H1 (cell line): ENCODE measurements around the gene TSSK6. TPM values are rescaled to one million over a fixed set of nuclear protein-coding genes. Genes with fewer than 3 reads are reported as not detected.
A peak's percentile ranks its signal among the peaks of the same experiment; 100 is the strongest.

Experiments
- CTCF ChIA-PET: fragments of 300-600 bp; sonication (Branson Sonifier 250); formaldehyde crosslinking; loops from one replicate; lab custom pipeline; 2021; ENCODE audit not compliant: partially characterized antibody; lab: Charles Lee
- POLR2A ChIA-PET: fragments of 300-600 bp; sonication (Branson Sonifier 250); formaldehyde crosslinking; loops from one replicate; lab custom pipeline; 2021; ENCODE audit warnings: inconsistent platforms; ENCODE audit not compliant: partially characterized antibody; lab: Charles Lee
- DNase-seq, 2 experiments: peaks; one replicate each; pipeline versions ENCODE4 v3.0.0 to v3.0.0-alpha.2; 2010 to 2022; ENCODE audit warnings: low spot score in 2 of 2, low read depth in 1 of 2, mixed read lengths in 1 of 2
- FAIRE-seq: peaks from 2 replicates; lab custom pipeline; 2011; peaks lifted over from hg19 to GRCh38; lab: Jason Lieb, UNC
- H2AFZ ChIP-seq: 2 replicates; pipeline ENCODE4 v1.8.1; 2012; ENCODE audit warnings: low read length, inconsistent platforms
- H2AK5ac ChIP-seq: 2 replicates; pipeline ENCODE4 v1.6.1; 2013; ENCODE audit warnings: low read depth, low read length
- H2BK120ac ChIP-seq: replicated peaks from 2 replicates; pipeline ENCODE3; 2013; ENCODE audit warnings: low read depth, low read length, inconsistent platforms
- H2BK12ac ChIP-seq: 2 replicates; pipeline ENCODE4 v1.6.1; 2013; ENCODE audit warnings: low read depth, low read length
- H2BK15ac ChIP-seq: 2 replicates; pipeline ENCODE4 v1.6.1; 2013; ENCODE audit warnings: low read length
- H2BK20ac ChIP-seq: 2 replicates; pipeline ENCODE4 v1.6.1; 2013; ENCODE audit warnings: low read length
- H2BK5ac ChIP-seq: 2 replicates; pipeline ENCODE4 v1.6.1; 2013; ENCODE audit warnings: low read depth, low read length
- H3K14ac ChIP-seq: 2 replicates; pipeline ENCODE4 v1.6.1; 2013; ENCODE audit warnings: inconsistent platforms; ENCODE audit not compliant: insufficient read length
- H3K18ac ChIP-seq: 2 replicates; pipeline ENCODE4 v1.6.1; 2013; ENCODE audit warnings: low read length; ENCODE audit errors: extremely low read depth
- H3K23ac ChIP-seq: 2 replicates; pipeline ENCODE4 v1.6.1; 2013; ENCODE audit warnings: inconsistent platforms; ENCODE audit not compliant: insufficient read length
- H3K23me2 ChIP-seq: 2 replicates; pipeline ENCODE4 v1.6.1; 2013; ENCODE audit warnings: low read depth, low read length
- H3K27ac ChIP-seq: 2 replicates; pipeline ENCODE4 v1.6.1; 2011; ENCODE audit warnings: low read depth, low read length, inconsistent platforms
- H3K27me3 ChIP-seq, 4 experiments: replicated peaks in 1 of 4; 1 replicate in 1 of 4; 2 replicates in 3 of 4; pipeline versions ENCODE4 v1.6.1 to v1.8.1; 2011 to 2013; ENCODE audit warnings: low read length in 3 of 4, mild to moderate bottlenecking in 3 of 4, inconsistent platforms in 2 of 4, mixed read lengths in 2 of 4, moderate library complexity in 1 of 4; ENCODE audit not compliant: control insufficient read depth in 3 of 4, insufficient read depth in 3 of 4; ENCODE audit errors: extremely low read depth in 1 of 4
- H3K36me3 ChIP-seq, 4 experiments: 2 replicates each; pipeline versions ENCODE4 v1.6.1 to v1.8.1; 2011 to 2013; ENCODE audit warnings: mild to moderate bottlenecking in 4 of 4, low read length in 3 of 4, moderate library complexity in 2 of 4, control low read depth in 1 of 4, inconsistent platforms in 1 of 4; ENCODE audit not compliant: insufficient read depth in 4 of 4, control insufficient read depth in 2 of 4
- H3K4ac ChIP-seq: replicated peaks from 2 replicates; pipeline ENCODE3; 2013; ENCODE audit warnings: low read length, low read depth, mixed read lengths, inconsistent platforms; ENCODE audit not compliant: insufficient read length
- H3K4me1 ChIP-seq, 4 experiments: replicated peaks in 1 of 4; 1 replicate in 1 of 4; 2 replicates in 3 of 4; pipeline versions ENCODE4 v1.6.1 to v1.8.1; 2011 to 2013; ENCODE audit warnings: low read length in 3 of 4, inconsistent platforms in 2 of 4, mixed read lengths in 1 of 4; ENCODE audit not compliant: insufficient read depth in 4 of 4, control insufficient read depth in 3 of 4
- H3K4me2 ChIP-seq, 2 experiments: 2 replicates each; pipeline versions ENCODE4 v1.6.1 to v1.8.1; 2011 to 2013; ENCODE audit warnings: low read depth in 2 of 2, low read length in 2 of 2, control low read depth in 1 of 2, inconsistent platforms in 1 of 2, mild to moderate bottlenecking in 1 of 2; ENCODE audit not compliant: insufficient read depth in 1 of 2
- H3K4me3 ChIP-seq, 4 experiments: fragments of 200-600, 300-600 bp in 1 of 4; sonication (generic), shearing (Covaris generic), sonication (Bioruptor Twin) in 1 of 4; 2 replicates each; pipeline versions ENCODE4 v1.5.1 to v1.8.1; 2011 to 2016; ENCODE audit warnings: low read length in 4 of 4, low read depth in 3 of 4, control low read depth in 2 of 4, inconsistent platforms in 2 of 4, mild to moderate bottlenecking in 2 of 4, mixed read lengths in 1 of 4, moderate library complexity in 1 of 4; ENCODE audit not compliant: insufficient read depth in 2 of 4; ENCODE audit errors: extremely low read depth in 1 of 4
- H3K56ac ChIP-seq: replicated peaks from 2 replicates; pipeline ENCODE3; 2013; ENCODE audit warnings: low read depth, mild to moderate bottlenecking, mixed read lengths, low read length, inconsistent platforms; ENCODE audit not compliant: insufficient read length
- H3K79me1 ChIP-seq: 2 replicates; pipeline ENCODE4 v1.6.1; 2013; ENCODE audit warnings: low read depth, low read length, control low read depth
- H3K79me2 ChIP-seq, 2 experiments: 2 replicates each; pipeline versions ENCODE4 v1.6.1 to v1.8.1; 2012 to 2013; ENCODE audit warnings: low read length in 2 of 2, mild to moderate bottlenecking in 2 of 2, inconsistent platforms in 1 of 2; ENCODE audit not compliant: insufficient read depth in 2 of 2, control insufficient read depth in 1 of 2
- H3K9ac ChIP-seq, 4 experiments: replicated peaks in 1 of 4; 1 replicate in 1 of 4; 2 replicates in 3 of 4; pipeline versions ENCODE4 v1.6.1 to v1.8.1; 2011 to 2013; ENCODE audit warnings: low read depth in 3 of 4, low read length in 3 of 4, control low read depth in 2 of 4, mild to moderate bottlenecking in 2 of 4, moderate library complexity in 2 of 4, inconsistent platforms in 1 of 4; ENCODE audit errors: extremely low read depth in 1 of 4
- H3K9me3 ChIP-seq, 2 experiments: 2 replicates each; pipeline versions ENCODE4 v1.6.1 to v1.8.1; 2012 to 2013; ENCODE audit warnings: mild to moderate bottlenecking in 2 of 2, moderate library complexity in 2 of 2, control low read depth in 1 of 2, inconsistent platforms in 1 of 2, low read depth in 1 of 2, low read length in 1 of 2, mixed read lengths in 1 of 2; ENCODE audit not compliant: insufficient read depth in 2 of 2
- H4K20me1 ChIP-seq, 2 experiments: replicated peaks in 1 of 2; 2 replicates each; pipeline versions ENCODE3 to v1.8.1; 2011 to 2013; ENCODE audit warnings: inconsistent platforms in 2 of 2, low read length in 2 of 2, mild to moderate bottlenecking in 1 of 2; ENCODE audit not compliant: insufficient read depth in 2 of 2, control insufficient read depth in 1 of 2
- H4K5ac ChIP-seq: 2 replicates; pipeline ENCODE4 v1.6.1; 2013; ENCODE audit warnings: low read length, low read depth, mixed read lengths, inconsistent platforms; ENCODE audit not compliant: insufficient read length
- H4K8ac ChIP-seq: 2 replicates; pipeline ENCODE4 v1.8.0; 2013; ENCODE audit warnings: mild to moderate bottlenecking, moderate library complexity, low read length, inconsistent platforms; ENCODE audit not compliant: insufficient read depth; ENCODE audit errors: extremely low read depth
- H4K91ac ChIP-seq: replicated peaks from 2 replicates; pipeline ENCODE3; 2013; ENCODE audit warnings: low read length, mixed read lengths, inconsistent platforms; ENCODE audit not compliant: insufficient read length
- BACH1 ChIP-seq: IDR thresholded peaks from 2 replicates; pipeline ENCODE4 v1.6.1; 2012; ENCODE audit warnings: low read length, improper control_type of control experiment
- BRCA1 ChIP-seq: IDR thresholded peaks from 2 replicates; pipeline ENCODE4 v1.6.1; 2012; ENCODE audit warnings: low read depth, low read length, improper control_type of control experiment
- CTCF ChIP-seq, 3 experiments: IDR thresholded peaks; 1 replicate in 2 of 3; 2 replicates in 1 of 3; pipeline versions ENCODE4 v1.5.1 to v1.6.1; 2011; ENCODE audit warnings: low read length in 3 of 3, mild to moderate bottlenecking in 3 of 3, inconsistent platforms in 2 of 3, low read depth in 1 of 3, moderate library complexity in 1 of 3; ENCODE audit not compliant: insufficient read depth in 1 of 3; ENCODE audit errors: control extremely low read depth in 1 of 3
- EP300 ChIP-seq, 2 experiments: IDR thresholded peaks; 1 replicate in 1 of 2; 2 replicates in 1 of 2; pipeline ENCODE4 v1.6.1; 2011 to 2012; ENCODE audit warnings: low read depth in 2 of 2, low read length in 2 of 2, mild to moderate bottlenecking in 2 of 2, borderline replicate concordance in 1 of 2, inconsistent platforms in 1 of 2, moderate library complexity in 1 of 2
- GABPA ChIP-seq: IDR thresholded peaks from 2 replicates; pipeline ENCODE4 v1.6.1; 2011; ENCODE audit warnings: mild to moderate bottlenecking, low read length, moderate library complexity, borderline replicate concordance; ENCODE audit not compliant: insufficient read depth
- MAFK ChIP-seq: IDR thresholded peaks from 2 replicates; pipeline ENCODE4 v1.6.1; 2012; ENCODE audit warnings: low read depth, mild to moderate bottlenecking, improper control_type of control experiment, low read length
- PHF8 ChIP-seq: fragments of 200-600 bp; sonication (generic); conservative IDR thresholded peaks from 2 replicates; pipeline ENCODE4 v1.7.1; 2012; ENCODE audit warnings: low read depth, mild to moderate bottlenecking, inconsistent platforms, low read length, moderate library complexity
- RAD21 ChIP-seq, 2 experiments: IDR thresholded peaks in 1 of 2; conservative IDR thresholded peaks in 1 of 2; 2 replicates each; pipeline ENCODE4 v1.6.1; 2011; ENCODE audit warnings: low read depth in 2 of 2, low read length in 2 of 2, improper control_type of control experiment in 1 of 2, inconsistent platforms in 1 of 2, mild to moderate bottlenecking in 1 of 2, moderate library complexity in 1 of 2
- SIN3A ChIP-seq, 2 experiments: IDR thresholded peaks in 1 of 2; conservative IDR thresholded peaks in 1 of 2; 2 replicates each; pipeline ENCODE4 v1.6.1; 2011 to 2012; ENCODE audit warnings: low read length in 2 of 2, improper control_type of control experiment in 1 of 2, low read depth in 1 of 2, mild to moderate bottlenecking in 1 of 2
- WGBS, 2 experiments: shearing (Covaris generic) in 1 of 2; methylation state at CpG; one replicate each; pipeline versions ENCODE4 v1.1.6 to v1.1.7; 2013 to 2015; ENCODE audit warnings: low lambda C conversion rate in 2 of 2, mixed read lengths in 2 of 2, inconsistent platforms in 1 of 2, low coverage in 1 of 2, missing lambda C conversion rate in 1 of 2; ENCODE audit not compliant: insufficient replicate concordance in 2 of 2, insufficient coverage in 1 of 2, insufficient read length in 1 of 2; ENCODE audit errors: extremely low coverage in 1 of 2, missing lambda C conversion rate in 1 of 2; 5-methylcytosine and 5-hydroxymethylcytosine counted together
- polyA plus RNA-seq, 7 experiments: library from polyadenylated mRNA; depleted of rRNA in 3 of 7; stranded (reverse) in 5 of 7; unstranded in 2 of 7; fragments of >200 nt in 5 of 7; fragments of 200-250 nt in 2 of 7; gene quantifications; 1 replicate in 5 of 7; 2 replicates in 1 of 7; 4 replicates in 1 of 7; pipeline versions ENCODE4 v1.2.1 to v1.2.3, GENCODE V29; 2011 to 2013; ENCODE audit warnings: missing spikeins in 2 of 7, mixed read lengths in 2 of 7
- total RNA-seq: library from RNA; stranded (reverse); fragmentation: NEBNext Ultra II Directional; extraction: Animal tissue kit (Norgen Biotek cat#: 25700); gene quantifications from 2 replicates; pipeline ENCODE4 v1.2.1, GENCODE V29; 2021

TSSK6 gene
- total and polyA plus RNA-seq, 2 of the 8 experiments (the other 6 are each of a cell fraction or from before 2014, with no cell fraction given): 3.6 to 7.8 TPM

- Histone ChIP-seq H4K91ac (no peak overlapping the region), H4K8ac (no peak overlapping the region), H2AK5ac (no peak overlapping the region), H3K9ac (no peak overlapping the region), H3K23ac (no peak overlapping the region), H3K23me2 (no peaks in the 10 kb centered on the region), H3K9me3 (no peaks in the 10 kb centered on the region), H3K56ac (no peak overlapping the region), H3K79me1 (0 out of 2 replicates have a peak, but pooled peaks cover 2% of the 10 kb centered on the region), H3K4me1 (peaks cover 0 to 4% (median 0%) of the 10 kb centered on the region in 4 experiments; a peak in 2 of 7 replicates), H2BK5ac (no peak overlapping the region), H3K27ac (no peak overlapping the region), H3K4me3 (no peak overlapping the region), H3K79me2 (no peaks in the 10 kb centered on the region), H3K14ac (no peak overlapping the region), H3K4ac (no peak overlapping the region), H2AFZ (no peak overlapping the region), H3K4me2 (no peak overlapping the region), H3K18ac (no peak overlapping the region), H2BK20ac (no peak overlapping the region), H4K20me1 (no peaks in the 10 kb centered on the region), H2BK15ac (no peak overlapping the region), H3K36me3 (no peaks in the 10 kb centered on the region), H3K27me3 (no peaks in the 10 kb centered on the region), H2BK120ac (no peak overlapping the region), H2BK12ac (peak overlapping the region; percentile 27; the same call in 1 of the 2 replicates), H4K5ac (no peak overlapping the region)
- WGBS, 2 experiments: 90% methylated on average over 14 of the region's 15 CpGs; no CpG with 5 or more reads in 1 of the 2 experiments
- TF ChIP-seq EP300 (IDR thresholded peaks at IDR 0.05; ENCODE audit: borderline replicate concordance in 1 of 2, low read depth in 2 of 2, low read length in 2 of 2) (no peak), SIN3A (conservative IDR thresholded peaks at IDR 0.05 in 1 of 2, IDR thresholded peaks at IDR 0.05 in 1 of 2; ENCODE audit: low read depth in 1 of 2, low read length in 2 of 2) (no peak), PHF8 (no peak), MAFK (no peak), BRCA1 (no peak), BACH1 (no peak), CTCF (IDR thresholded peaks at IDR 0.05; ENCODE audit: control extremely low read depth in 1 of 3, insufficient read depth in 1 of 3, low read depth in 1 of 3, low read length in 3 of 3) (no peak), RAD21 (IDR thresholded peaks at IDR 0.05 in 1 of 2, conservative IDR thresholded peaks at IDR 0.05 in 1 of 2; ENCODE audit: low read depth in 2 of 2, low read length in 2 of 2) (no peak), GABPA (no peak)
- no peak for FAIRE-seq
- no peak for DNase-seq
- ChIA-PET CTCF (interaction anchor here (0.6 to 20.0 kb wide), 14 partner anchors 6 to 197 kb away, joined by 3 to 223 read pairs (median 6); partner anchors contain the start of gene GMIP), POLR2A (interaction anchor here (1.9 kb wide), 1 partner anchor 71 kb away, joined by 4 read pairs; no protein-coding TSS in a partner anchor)
Measured at GRCh38 chr19:19558055-19558454, 42.7 kb upstream of the TSSK6 start.
